SU-DHL-6 (cell line): Measurements from ENCODE around the gene RNF4.

ENCODE experiments used
- H2AFZ ChIP-seq: fragments of 200-600 bp; sonication (generic); 2 replicates; pipeline ENCODE4 v1.6.1; 2014; ENCODE audit warnings: low read depth, mild to moderate bottlenecking, moderate library complexity, mixed read lengths, antibody characterized with exemption, low read length; ENCODE audit not compliant: severe bottlenecking
- H3F3A ChIP-seq: fragments of 200-600 bp; shearing (Covaris generic); 2 replicates; pipeline ENCODE4 v1.6.0; 2016; ENCODE audit warnings: antibody characterized with exemption, mild to moderate bottlenecking; ENCODE audit not compliant: insufficient read depth
- H3K27ac ChIP-seq: fragments of 200-600 bp; sonication (generic); 2 replicates; pipeline ENCODE4 v1.5.1; 2016; ENCODE audit warnings: low read depth, mild to moderate bottlenecking, low read length, moderate library complexity, mixed read lengths
- H3K27me3 ChIP-seq: fragments of 200-600 bp; sonication (generic), shearing (Covaris generic); 2 replicates; pipeline ENCODE4 v1.6.0; 2014; ENCODE audit warnings: mild to moderate bottlenecking, low read length
- H3K36me3 ChIP-seq: fragments of 200-600 bp; sonication (generic); 2 replicates; pipeline ENCODE4 v1.6.1; 2014; ENCODE audit warnings: mild to moderate bottlenecking, low read length, mixed read lengths
- H3K4me2 ChIP-seq: fragments of 300-600, 200-600 bp; shearing (Covaris generic), sonication (generic); 2 replicates; pipeline ENCODE4 v1.6.0; 2014; ENCODE audit warnings: low read length, low read depth, mild to moderate bottlenecking; ENCODE audit not compliant: poor library complexity, severe bottlenecking
- H3K4me3 ChIP-seq: fragments of 200-600 bp; sonication (generic); 2 replicates; pipeline ENCODE4 v1.5.1; 2014; ENCODE audit warnings: antibody characterized with exemption, low read length, mild to moderate bottlenecking, mixed read lengths; ENCODE audit not compliant: insufficient read depth, poor library complexity, severe bottlenecking
- H3K79me2 ChIP-seq: fragments of 200-600 bp; sonication (generic); 2 replicates; pipeline ENCODE4 v1.6.1; 2014; ENCODE audit warnings: mild to moderate bottlenecking, low read length, moderate library complexity; ENCODE audit not compliant: insufficient read depth
- H3K9ac ChIP-seq: fragments of 200-600 bp; sonication (generic); 2 replicates; pipeline ENCODE4 v1.7.0; 2014; ENCODE audit warnings: mild to moderate bottlenecking, low read length
- H3K9me2 ChIP-seq: fragments of 200-600 bp; sonication (generic); replicated peaks from 2 replicates; pipeline ENCODE4 v1.6.1; 2014; ENCODE audit warnings: low read length; ENCODE audit not compliant: insufficient read depth
- H3K9me3 ChIP-seq: fragments of 200-600 bp; sonication (generic); 2 replicates; pipeline ENCODE4 v1.6.1; 2014; ENCODE audit warnings: low read length, mixed read lengths; ENCODE audit not compliant: insufficient read depth
- H4K20me1 ChIP-seq: fragments of 200-600 bp; sonication (generic); 2 replicates; pipeline ENCODE4 v1.6.1; 2014; ENCODE audit warnings: low read depth, mild to moderate bottlenecking, antibody characterized with exemption, low read length, moderate library complexity, mixed read lengths
- CTCF ChIP-seq: fragments of 200-600 bp; sonication (generic); IDR thresholded peaks from one replicate; pipeline ENCODE4 v1.5.1; 2017; ENCODE audit warnings: antibody characterized with exemption, mild to moderate bottlenecking, low read length, moderate library complexity; ENCODE audit not compliant: insufficient read depth, poor library complexity, severe bottlenecking
- EZH2phosphoT487 ChIP-seq: fragments of 200-600 bp; sonication (generic), shearing (Covaris generic); conservative IDR thresholded peaks from 2 replicates; pipeline ENCODE4 v1.6.1; 2018; ENCODE audit warnings: mild to moderate bottlenecking, antibody characterized with exemption, low read length, moderate library complexity, mixed read lengths

The RNF4 gene

DNA sequence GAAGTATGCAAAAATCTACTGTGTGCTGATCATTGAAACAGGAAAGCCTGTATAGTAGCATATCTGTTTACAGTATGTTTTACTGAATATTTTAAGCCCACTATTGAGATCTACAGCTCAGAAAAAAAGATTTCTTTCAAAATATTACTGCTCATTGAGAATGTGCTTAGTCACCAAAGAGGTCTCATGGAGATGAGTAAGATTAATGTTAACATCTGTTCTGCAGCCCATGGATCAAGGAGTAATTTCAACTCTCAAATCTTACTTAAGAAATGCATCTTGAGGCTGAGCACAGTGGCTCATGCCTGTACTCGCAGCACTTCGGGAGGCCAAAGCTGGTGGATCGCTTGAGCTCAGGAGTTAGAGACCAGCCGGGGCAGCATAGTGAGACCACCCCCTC lies 3.3 kb downstream of the RNF4 start:
- no peak overlapping the region for H3K4me2 ChIP-seq
- peaks cover 37% of the 10 kb centered on the region for H4K20me1 ChIP-seq
- peaks cover 88% of the 10 kb centered on the region for H3K79me2 ChIP-seq
- H3K36me3 ChIP-seq = peaks cover 25% of the 10 kb centered on the region
- no peak overlapping the region for H3K9ac ChIP-seq
- H2AFZ ChIP-seq = no peak overlapping the region
- H3K9me3 ChIP-seq = no peaks in the 10 kb centered on the region
- no peaks in the 10 kb centered on the region for H3K27me3 ChIP-seq
- no peak for TF ChIP-seq EZH2phosphoT487
- H3F3A ChIP-seq = no peaks in the 10 kb centered on the region
- no peak overlapping the region for H3K4me3 ChIP-seq
- H3K9me2 ChIP-seq = no peaks in the 10 kb centered on the region
- H3K27ac ChIP-seq = no peak overlapping the region

DNA sequence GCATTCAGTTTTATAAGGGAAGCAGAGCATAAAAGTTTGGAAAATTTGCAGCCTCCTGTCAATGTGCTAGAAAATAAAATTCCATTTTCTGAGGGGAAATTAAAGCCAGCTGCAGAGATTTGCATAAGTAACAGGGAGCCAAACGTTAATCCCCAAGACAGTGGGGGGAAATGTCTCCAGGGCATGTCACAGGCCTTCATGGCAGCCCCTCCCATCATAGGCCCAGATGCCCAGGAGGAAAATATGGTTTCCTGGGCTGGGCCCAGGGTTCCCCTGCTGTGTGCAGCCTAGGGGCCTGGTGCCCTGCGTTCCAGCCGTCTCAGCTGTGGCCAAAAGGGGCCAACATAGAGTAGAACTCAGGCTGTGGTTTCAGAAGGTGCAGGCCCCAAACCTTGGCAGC lies 9.3 kb downstream of the RNF4 start:
- Histone ChIP-seq H3K36me3 (peaks cover 6% of the 10 kb centered on the region; the same call in 1 of the 2 replicates), H3K27ac (no peak overlapping the region), H3K9me3 (no peaks in the 10 kb centered on the region), H3K79me2 (peaks cover 100% of the 10 kb centered on the region), H3K4me3 (no peak overlapping the region), H3K9ac (no peak overlapping the region), H3K9me2 (no peaks in the 10 kb centered on the region), H3F3A (0 out of 2 replicates have a peak, but pooled peaks cover 6% of the 10 kb centered on the region), H3K4me2 (no peak overlapping the region), H2AFZ (no peak overlapping the region), H4K20me1 (peaks cover 26% of the 10 kb centered on the region), H3K27me3 (no peaks in the 10 kb centered on the region)
- TF ChIP-seq CTCF (no peak), EZH2phosphoT487 (no peak)

DNA sequence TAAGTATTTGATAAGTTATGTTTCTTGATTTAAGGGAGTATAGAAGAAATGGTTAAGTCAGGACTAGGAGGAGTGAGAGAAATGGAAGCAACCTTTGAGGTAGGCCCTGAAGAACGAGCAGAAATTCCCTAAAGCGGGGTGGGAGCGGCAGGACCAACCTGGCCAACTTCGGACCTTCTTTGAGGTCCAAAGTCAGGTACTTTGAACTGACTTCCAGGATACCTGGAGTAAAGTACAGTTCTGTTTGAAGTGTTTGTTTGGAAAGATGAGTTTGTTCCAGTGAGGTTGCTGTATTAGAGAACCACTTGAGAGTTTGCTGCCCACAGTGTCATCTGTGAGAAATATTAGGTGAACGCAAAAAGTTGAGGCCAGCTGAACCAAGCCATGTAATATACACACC lies 11.7 kb downstream of the RNF4 start:
- Histone ChIP-seq H3K79me2 (peaks cover 96% of the 10 kb centered on the region), H3K36me3 (peaks cover 6% of the 10 kb centered on the region; the same call in 1 of the 2 replicates), H3K4me2 (peak overlapping the region; percentile 41), H2AFZ (no peak overlapping the region), H3K9ac (no peak overlapping the region), H3K9me3 (no peaks in the 10 kb centered on the region), H3K4me3 (no peak overlapping the region), H3K27me3 (no peaks in the 10 kb centered on the region), H3F3A (peaks cover 17% of the 10 kb centered on the region; the same call in 1 of the 2 replicates), H4K20me1 (peaks cover 36% of the 10 kb centered on the region), H3K27ac (no peak overlapping the region), H3K9me2 (no peaks in the 10 kb centered on the region)
- TF ChIP-seq CTCF = no peak
- no peak for TF ChIP-seq EZH2phosphoT487

- H3K4me3 ChIP-seq = no peak overlapping the region
- TF ChIP-seq EZH2phosphoT487 (no peak), CTCF (no peak)
- H3K9me2 ChIP-seq = no peaks in the 10 kb centered on the region
- H3K9me3 ChIP-seq = no peaks in the 10 kb centered on the region
- peak overlapping the region; percentile 16 for H3K9ac ChIP-seq
- H3K27ac ChIP-seq = peak overlapping the region; percentile 30
- H3F3A ChIP-seq = peaks cover 17% of the 10 kb centered on the region; the same call in 1 of the 2 replicates
- H3K27me3 ChIP-seq = no peaks in the 10 kb centered on the region
- H3K36me3 ChIP-seq = no peaks in the 10 kb centered on the region
- H2AFZ ChIP-seq = no peak overlapping the region
- H4K20me1 ChIP-seq = peaks cover 36% of the 10 kb centered on the region
- H3K79me2 ChIP-seq = peaks cover 96% of the 10 kb centered on the region
- peak overlapping the region; percentile 41 for H3K4me2 ChIP-seq
These were observed 13.3 kb downstream of the RNF4 start for GRCh38 chr4:2482192-2482591.
